PFSK-1 (cell line): ENCODE data around the gene CRKL.

ENCODE experiments used
- FOXP2 ChIP-seq: optimal IDR thresholded peaks from 2 replicates; pipeline ENCODE3; 2011; ENCODE audit warnings: borderline replicate concordance, control low read depth, inconsistent platforms; ENCODE audit not compliant: insufficient read depth; ENCODE audit errors: extremely low read length, extremely low read depth
- POLR2AphosphoS5 ChIP-seq: IDR thresholded peaks from 2 replicates; pipeline ENCODE4 v1.6.1; 2012; ENCODE audit warnings: low read depth, mild to moderate bottlenecking, control low read depth, low read length, moderate library complexity
- REST ChIP-seq, 2 experiments: IDR thresholded peaks; 2 replicates each; pipeline versions ENCODE4 v1.6.1 to v1.8.0; 2011 to 2012; ENCODE audit warnings: low read depth in 2 of 2, low read length in 2 of 2, control low read depth in 1 of 2, inconsistent platforms in 1 of 2, mild to moderate bottlenecking in 1 of 2, moderate library complexity in 1 of 2; ENCODE audit not compliant: insufficient read depth in 1 of 2
- SIN3A ChIP-seq: IDR thresholded peaks from 2 replicates; pipeline ENCODE4 v1.6.1; 2012; ENCODE audit warnings: mild to moderate bottlenecking, low read length, moderate library complexity, borderline replicate concordance; ENCODE audit not compliant: insufficient read depth
- TAF1 ChIP-seq: IDR thresholded peaks from 2 replicates; pipeline ENCODE4 v1.6.1; 2012; ENCODE audit warnings: low read length, control low read depth, borderline replicate concordance; ENCODE audit not compliant: insufficient read depth

CRKL gene

GRCh38 chr22:20967697-20968211 is 50.5 kb downstream of the CRKL start:
- TF ChIP-seq REST (IDR thresholded peaks at IDR 0.05; ENCODE audit: insufficient read depth in 1 of 2, low read depth in 2 of 2, low read length in 2 of 2) (no peak), SIN3A (no peak), FOXP2 (no peak), POLR2AphosphoS5 (no peak), TAF1 (no peak)

GRCh38 chr22:20968281-20968977 is 51.2 kb downstream of the CRKL start:
- no peak for TF ChIP-seq TAF1
- no peak for TF ChIP-seq SIN3A
- TF ChIP-seq POLR2AphosphoS5, result no peak
- no peak for TF ChIP-seq REST (IDR thresholded peaks at IDR 0.05; ENCODE audit: insufficient read depth in 1 of 2, low read depth in 2 of 2, low read length in 2 of 2)
- TF ChIP-seq FOXP2, result no peak

GRCh38 chr22:20970939-20971657 is 53.9 kb downstream of the CRKL start:
- no peak for TF ChIP-seq FOXP2
- TF ChIP-seq REST (IDR thresholded peaks at IDR 0.05; ENCODE audit: insufficient read depth in 1 of 2, low read depth in 2 of 2, low read length in 2 of 2), result no peak
- no peak for TF ChIP-seq TAF1
- no peak for TF ChIP-seq SIN3A
- TF ChIP-seq POLR2AphosphoS5, result no peak

- TF ChIP-seq SIN3A, result no peak
These were observed 55.8 kb downstream of the CRKL start for GRCh38 chr22:20972933-20973577.

GRCh38 chr22:20973634-20974286 is 56.6 kb downstream of the CRKL start:
- TF ChIP-seq SIN3A (no peak), POLR2AphosphoS5 (no peak), REST (IDR thresholded peaks at IDR 0.05; ENCODE audit: insufficient read depth in 1 of 2, low read depth in 2 of 2, low read length in 2 of 2) (no peak), TAF1 (no peak)
